ENCODE data around the gene FKBP3.

The FKBP3 gene

GRCh38 chr14:45112896-45113781, 21.1 kb downstream of the FKBP3 start:
- DNase-seq (ENCODE audit: low spot score), result no peak
- no peak for TF ChIP-seq CTCF (IDR thresholded peaks at IDR 0.05; ENCODE audit: extremely low read depth, missing control alignments)

- DNase-seq (ENCODE audit: low spot score), result no peak
- TF ChIP-seq CTCF (IDR thresholded peaks at IDR 0.05; ENCODE audit: extremely low read depth, missing control alignments), result no peak
Measured at GRCh38 chr14:45104561-45104960, 29.7 kb downstream of the FKBP3 start.

- no peak for DNase-seq (ENCODE audit: low spot score)
- TF ChIP-seq CTCF (IDR thresholded peaks at IDR 0.05; ENCODE audit: extremely low read depth, missing control alignments), result no peak
Measured at GRCh38 chr14:45103806-45104205, 30.5 kb downstream of the FKBP3 start.

- TF ChIP-seq CTCF (IDR thresholded peaks at IDR 0.05; ENCODE audit: extremely low read depth, missing control alignments), result no peak
- DNase-seq (ENCODE audit: low spot score), result no peak
Measured at GRCh38 chr14:45096218-45096617, 38.1 kb downstream of the FKBP3 start.

- TF ChIP-seq CTCF (IDR thresholded peaks at IDR 0.05; ENCODE audit: extremely low read depth, missing control alignments), result no peak
- no peak for DNase-seq (ENCODE audit: low spot score)
Measured at GRCh38 chr14:45095143-45095542, 39.1 kb downstream of the FKBP3 start.

GRCh38 chr14:45094275-45094674, 40.0 kb downstream of the FKBP3 start:
- no peak for TF ChIP-seq CTCF (IDR thresholded peaks at IDR 0.05; ENCODE audit: extremely low read depth, missing control alignments)
- DNase-seq (ENCODE audit: low spot score), result no peak

- no peak for DNase-seq (ENCODE audit: low spot score)
- no peak for TF ChIP-seq CTCF (IDR thresholded peaks at IDR 0.05; ENCODE audit: extremely low read depth, missing control alignments)
Measured at GRCh38 chr14:45091710-45092109, 42.6 kb downstream of the FKBP3 start.
